ENCODE data around the gene DCST2.

- TF ChIP-seq, protein P1, sequence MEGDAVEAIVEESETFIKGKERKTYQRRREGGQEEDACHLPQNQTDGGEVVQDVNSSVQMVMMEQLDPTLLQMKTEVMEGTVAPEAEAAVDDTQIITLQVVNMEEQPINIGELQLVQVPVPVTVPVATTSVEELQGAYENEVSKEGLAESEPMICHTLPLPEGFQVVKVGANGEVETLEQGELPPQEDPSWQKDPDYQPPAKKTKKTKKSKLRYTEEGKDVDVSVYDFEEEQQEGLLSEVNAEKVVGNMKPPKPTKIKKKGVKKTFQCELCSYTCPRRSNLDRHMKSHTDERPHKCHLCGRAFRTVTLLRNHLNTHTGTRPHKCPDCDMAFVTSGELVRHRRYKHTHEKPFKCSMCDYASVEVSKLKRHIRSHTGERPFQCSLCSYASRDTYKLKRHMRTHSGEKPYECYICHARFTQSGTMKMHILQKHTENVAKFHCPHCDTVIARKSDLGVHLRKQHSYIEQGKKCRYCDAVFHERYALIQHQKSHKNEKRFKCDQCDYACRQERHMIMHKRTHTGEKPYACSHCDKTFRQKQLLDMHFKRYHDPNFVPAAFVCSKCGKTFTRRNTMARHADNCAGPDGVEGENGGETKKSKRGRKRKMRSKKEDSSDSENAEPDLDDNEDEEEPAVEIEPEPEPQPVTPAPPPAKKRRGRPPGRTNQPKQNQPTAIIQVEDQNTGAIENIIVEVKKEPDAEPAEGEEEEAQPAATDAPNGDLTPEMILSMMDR (IDR thresholded peaks at IDR 0.05), result no peak
- TF ChIP-seq POLR2A (IDR thresholded peaks at IDR 0.05), result no peak
These were observed 36.1 kb upstream of the DCST2 start for GRCh38 chr1:155069551-155070157.
